Trophoblast cell (in vitro differentiated cells and primary cell): ENCODE measurements around the gene ZBTB20.

Experiments used
- DNase-seq, 2 donors: peaks; one replicate each; pipeline ENCODE4 v3.0.0-alpha.2; 2016
- H2AFZ ChIP-seq: 2 replicates; pipeline ENCODE4 v1.6.1; 2013; ENCODE audit warnings: low read length, moderate library complexity, mild to moderate bottlenecking; ENCODE audit not compliant: insufficient read depth, poor library complexity
- H2AK5ac ChIP-seq: 2 replicates; pipeline ENCODE4 v1.6.1; 2013; ENCODE audit warnings: mild to moderate bottlenecking, low read length
- H2BK120ac ChIP-seq: 2 replicates; pipeline ENCODE4 v1.6.1; 2013; ENCODE audit warnings: low read length, mild to moderate bottlenecking, moderate library complexity; ENCODE audit not compliant: insufficient read depth, poor library complexity
- H2BK12ac ChIP-seq: 2 replicates; pipeline ENCODE4 v1.6.1; 2013; ENCODE audit warnings: mild to moderate bottlenecking, low read length, moderate library complexity
- H2BK5ac ChIP-seq: 2 replicates; pipeline ENCODE4 v1.6.1; 2013; ENCODE audit warnings: low read length, low read depth, moderate library complexity, mild to moderate bottlenecking; ENCODE audit not compliant: poor library complexity
- H3K14ac ChIP-seq: 2 replicates; pipeline ENCODE4 v1.6.1; 2013; ENCODE audit warnings: mild to moderate bottlenecking, low read length
- H3K18ac ChIP-seq: 2 replicates; pipeline ENCODE4 v1.6.1; 2013; ENCODE audit warnings: mild to moderate bottlenecking, low read length
- H3K23ac ChIP-seq: 2 replicates; pipeline ENCODE4 v1.6.1; 2013; ENCODE audit warnings: low read length
- H3K27ac ChIP-seq: 2 replicates; pipeline ENCODE4 v1.5.1; 2013; ENCODE audit warnings: low read depth, mild to moderate bottlenecking, inconsistent platforms, low read length, moderate library complexity
- H3K27me3 ChIP-seq: 2 replicates; pipeline ENCODE4 v1.6.1; 2013; ENCODE audit warnings: inconsistent platforms, mild to moderate bottlenecking, low read length, moderate library complexity; ENCODE audit not compliant: insufficient read depth
- H3K36me3 ChIP-seq, 2 experiments: 1 replicate in 1 of 2; 2 replicates in 1 of 2; pipeline ENCODE4 v1.6.1; 2013; ENCODE audit warnings: low read length in 2 of 2, mild to moderate bottlenecking in 2 of 2, moderate library complexity in 1 of 2; ENCODE audit not compliant: insufficient read depth in 2 of 2, control insufficient read depth in 1 of 2
- H3K4ac ChIP-seq: 2 replicates; pipeline ENCODE4 v1.6.1; 2013; ENCODE audit warnings: low read depth, mild to moderate bottlenecking, low read length, moderate library complexity
- H3K4me1 ChIP-seq, 2 experiments: 1 replicate in 1 of 2; 2 replicates in 1 of 2; pipeline ENCODE4 v1.6.1; 2013; ENCODE audit warnings: low read length in 2 of 2, mild to moderate bottlenecking in 2 of 2, moderate library complexity in 1 of 2; ENCODE audit not compliant: insufficient read depth in 2 of 2, control insufficient read depth in 1 of 2
- H3K4me2 ChIP-seq: 2 replicates; pipeline ENCODE4 v1.6.1; 2013; ENCODE audit warnings: inconsistent platforms, mild to moderate bottlenecking, low read length, moderate library complexity
- H3K4me3 ChIP-seq: 2 replicates; pipeline ENCODE4 v1.5.1; 2013; ENCODE audit warnings: mild to moderate bottlenecking, low read depth, low read length, inconsistent platforms
- H3K79me1 ChIP-seq: one replicate; pipeline ENCODE4 v1.6.1; 2013; ENCODE audit warnings: low read length
- H3K79me2 ChIP-seq: 2 replicates; pipeline ENCODE4 v1.6.1; 2013; ENCODE audit warnings: low read length, mild to moderate bottlenecking; ENCODE audit not compliant: control insufficient read depth, insufficient read depth, poor library complexity
- H3K9ac ChIP-seq: 2 replicates; pipeline ENCODE4 v1.6.1; 2013; ENCODE audit warnings: mild to moderate bottlenecking, low read length
- H3K9me3 ChIP-seq: 2 replicates; pipeline ENCODE4 v1.6.1; 2013; ENCODE audit warnings: low read depth, mild to moderate bottlenecking, control low read depth, inconsistent platforms, low read length; ENCODE audit not compliant: insufficient read depth
- H4K12ac ChIP-seq: 2 replicates; pipeline ENCODE4 v1.6.1; 2013; ENCODE audit warnings: low read depth, mild to moderate bottlenecking, low read length, moderate library complexity
- H4K8ac ChIP-seq: 2 replicates; pipeline ENCODE4 v1.6.1; 2013; ENCODE audit warnings: low read depth, mild to moderate bottlenecking, low read length, moderate library complexity
- H4K91ac ChIP-seq: one replicate; pipeline ENCODE4 v1.6.1; 2013; ENCODE audit warnings: low read depth, mild to moderate bottlenecking, low read length, moderate library complexity
- WGBS: extraction: QIAGEN DNeasy Blood & Tissue Kit; methylation state at CpG from one replicate; pipeline ENCODE4 v1.1.7; 2013; ENCODE audit warnings: missing lambda C conversion rate; ENCODE audit not compliant: insufficient read length, insufficient coverage; ENCODE audit errors: extremely low coverage; 5-methylcytosine and 5-hydroxymethylcytosine counted together

Gene ZBTB20

GRCh38 chr3:114770874-114771273 is 376.2 kb downstream of the ZBTB20 start:
- Histone ChIP-seq H3K23ac (no peak overlapping the region), H3K9me3 (no peaks in the 10 kb centered on the region), H2AK5ac (no peak overlapping the region), H2BK12ac (no peak overlapping the region), H4K8ac (no peak overlapping the region), H4K91ac (no peak overlapping the region), H3K4me2 (no peak overlapping the region), H3K27me3 (no peaks in the 10 kb centered on the region), H3K4ac (no peak overlapping the region), H3K18ac (no peak overlapping the region), H3K27ac (no peak overlapping the region), H3K79me2 (no peaks in the 10 kb centered on the region), H2BK120ac (no peak overlapping the region), H3K79me1 (no peaks in the 10 kb centered on the region), H2BK5ac (no peak overlapping the region), H3K9ac (no peak overlapping the region), H4K12ac (no peak overlapping the region), H3K36me3 (no peaks in the 10 kb centered on the region), H2AFZ (no peak overlapping the region), H3K14ac (no peak overlapping the region), H3K4me3 (no peak overlapping the region), H3K4me1 (no peaks in the 10 kb centered on the region)
- WGBS, result no CpG with 5 or more reads among the region's 2 CpGs
- peak in 1 of 2 donors; percentile 73 for DNase-seq

GRCh38 chr3:114764056-114764492 is 383.0 kb downstream of the ZBTB20 start:
- Histone ChIP-seq H3K4me2 (no peak overlapping the region), H3K9me3 (no peaks in the 10 kb centered on the region), H4K12ac (no peak overlapping the region), H2BK120ac (no peak overlapping the region), H3K18ac (no peak overlapping the region), H3K9ac (no peak overlapping the region), H2BK5ac (no peak overlapping the region), H2AK5ac (no peak overlapping the region), H3K36me3 (no peaks in the 10 kb centered on the region), H3K27me3 (no peaks in the 10 kb centered on the region), H2AFZ (no peak overlapping the region), H4K8ac (no peak overlapping the region), H4K91ac (no peak overlapping the region), H2BK12ac (no peak overlapping the region), H3K14ac (no peak overlapping the region), H3K4me1 (no peaks in the 10 kb centered on the region), H3K79me1 (no peaks in the 10 kb centered on the region), H3K27ac (no peak overlapping the region), H3K4me3 (no peak overlapping the region), H3K4ac (no peak overlapping the region), H3K23ac (no peak overlapping the region), H3K79me2 (no peaks in the 10 kb centered on the region)
- WGBS, result no CpG with 5 or more reads among the region's 4 CpGs
- no peak for DNase-seq

GRCh38 chr3:114762144-114762543 is 384.9 kb downstream of the ZBTB20 start:
- H2BK5ac ChIP-seq, result no peak overlapping the region
- no peak overlapping the region for H2AFZ ChIP-seq
- H3K4me3 ChIP-seq, result no peak overlapping the region
- no peak overlapping the region for H3K18ac ChIP-seq
- no peaks in the 10 kb centered on the region for H3K27me3 ChIP-seq
- H3K27ac ChIP-seq, result no peak overlapping the region
- no CpG with 5 or more reads among the region's 1 CpG for WGBS
- no peaks in the 10 kb centered on the region for H3K79me1 ChIP-seq
- H3K9ac ChIP-seq, result no peak overlapping the region
- H3K4me1 ChIP-seq, result no peaks in the 10 kb centered on the region
- no peak for DNase-seq
- no peak overlapping the region for H2BK12ac ChIP-seq
- no peak overlapping the region for H2BK120ac ChIP-seq
- no peak overlapping the region for H3K4ac ChIP-seq
- no peak overlapping the region for H3K4me2 ChIP-seq
- H4K12ac ChIP-seq, result no peak overlapping the region
- H2AK5ac ChIP-seq, result no peak overlapping the region
- no peak overlapping the region for H3K14ac ChIP-seq
- H3K36me3 ChIP-seq, result no peaks in the 10 kb centered on the region
- no peak overlapping the region for H4K91ac ChIP-seq
- no peak overlapping the region for H3K23ac ChIP-seq
- no peaks in the 10 kb centered on the region for H3K9me3 ChIP-seq
- H4K8ac ChIP-seq, result no peak overlapping the region
- H3K79me2 ChIP-seq, result no peaks in the 10 kb centered on the region

- no peak overlapping the region for H3K4me3 ChIP-seq
- DNase-seq, result no peak
- H3K4me1 ChIP-seq, result no peaks in the 10 kb centered on the region
- no peak overlapping the region for H4K12ac ChIP-seq
- H3K9ac ChIP-seq, result no peak overlapping the region
- no peak overlapping the region for H3K4me2 ChIP-seq
- no peak overlapping the region for H3K18ac ChIP-seq
- no peak overlapping the region for H3K23ac ChIP-seq
- no peak overlapping the region for H2BK12ac ChIP-seq
- no peak overlapping the region for H2BK120ac ChIP-seq
- H2BK5ac ChIP-seq, result no peak overlapping the region
- no peak overlapping the region for H4K8ac ChIP-seq
- H3K27ac ChIP-seq, result no peak overlapping the region
- no peak overlapping the region for H3K14ac ChIP-seq
- H2AFZ ChIP-seq, result no peak overlapping the region
- no peak overlapping the region for H2AK5ac ChIP-seq
- no peaks in the 10 kb centered on the region for H3K79me1 ChIP-seq
- H4K91ac ChIP-seq, result no peak overlapping the region
- no peaks in the 10 kb centered on the region for H3K9me3 ChIP-seq
- no peaks in the 10 kb centered on the region for H3K27me3 ChIP-seq
- H3K79me2 ChIP-seq, result no peaks in the 10 kb centered on the region
- H3K4ac ChIP-seq, result no peak overlapping the region
- no peaks in the 10 kb centered on the region for H3K36me3 ChIP-seq
These were observed 386.4 kb downstream of the ZBTB20 start for GRCh38 chr3:114760679-114761078.
